HepG2 (cell line): ENCODE results near the gene NPBWR2. TPM values are rescaled to one million over a fixed set of nuclear protein-coding genes. Genes with fewer than 3 reads are reported as not detected.

Source experiments
- ATAC-seq: fragments of 200-7000 bp; cut with Tn5 transposase; 3 replicates; pipeline ENCODE4 v1.9.1; 2020; ENCODE audit warnings: mild to moderate bottlenecking, moderate library complexity
- BruUV-seq: library from RNA; stranded (reverse); fragments of 400-500 nt; replicated peaks from 2 replicates; lab custom pipeline; 2021; lab: Mats Ljungman, UMichigan
- CTCF ChIA-PET: fragments of 300-600 bp; formaldehyde crosslinking; extraction: SDS; loops from one replicate; lab custom pipeline; 2021; ENCODE audit warnings: low total read pairs, inconsistent platforms, low intra/inter-chr PET ratio; lab: Yijun Ruan, JAX
- POLR2A ChIA-PET: fragments of 350-600 bp; sonication (Branson Sonifier 250); formaldehyde crosslinking; loops from one replicate; lab custom pipeline; 2020; ENCODE audit warnings: antibody characterized with exemption, inconsistent platforms; lab: Yijun Ruan, JAX
- DNase-seq: peaks from one replicate; pipeline ENCODE4 v3.0.0-alpha.2; 2015; ENCODE audit warnings: low spot score
- FAIRE-seq: peaks from 3 replicates; lab custom pipeline; 2011; peaks lifted over from hg19 to GRCh38; lab: Jason Lieb, UNC
- H2AFZ ChIP-seq: one replicate; pipeline ENCODE4 v1.6.1; 2011; ENCODE audit warnings: low read length, inconsistent platforms
- H3K27ac ChIP-seq: fragments of 300-600 bp; 3 replicates; pipeline ENCODE4 v1.8.0; 2011; ENCODE audit warnings: mixed run types, mild to moderate bottlenecking, mixed read lengths, low read length, inconsistent platforms; ENCODE audit not compliant: insufficient read depth; ENCODE audit errors: extremely low read length
- H3K27me3 ChIP-seq, 2 experiments: fragments of 200-600 bp in 1 of 2; 2 replicates in 1 of 2; 3 replicates in 1 of 2; pipeline versions ENCODE4 v1.6.0 to v1.8.0; 2011; ENCODE audit warnings: low read length in 2 of 2, mild to moderate bottlenecking in 2 of 2, moderate library complexity in 2 of 2, inconsistent platforms in 1 of 2; ENCODE audit not compliant: insufficient read depth in 2 of 2, control insufficient read depth in 1 of 2
- H3K36me3 ChIP-seq, 2 experiments: fragments of 200-600 bp in 1 of 2; replicated peaks in 1 of 2; 2 replicates in 1 of 2; 3 replicates in 1 of 2; pipeline versions ENCODE4 v1.5.1 to v1.8.0; 2011; ENCODE audit warnings: low read length in 2 of 2, inconsistent platforms in 1 of 2; ENCODE audit not compliant: insufficient read depth in 2 of 2, control insufficient read depth in 1 of 2
- H3K4me1 ChIP-seq: 2 replicates; pipeline ENCODE4 v1.5.1; 2012; ENCODE audit warnings: low read length, inconsistent platforms; ENCODE audit not compliant: insufficient read depth
- H3K4me2 ChIP-seq: 2 replicates; pipeline ENCODE4 v1.6.0; 2011; ENCODE audit warnings: low read depth, low read length, inconsistent platforms
- H3K4me3 ChIP-seq, 3 experiments: fragments of 200-600 bp in 1 of 3; sonication (generic), shearing (Covaris generic) in 1 of 3; replicated peaks in 1 of 3; 2 replicates each; pipeline ENCODE4 v1.5.1; 2011 to 2016; ENCODE audit warnings: low read length in 3 of 3, inconsistent platforms in 2 of 3, low read depth in 2 of 3, mild to moderate bottlenecking in 2 of 3, control low read depth in 1 of 3, mixed read lengths in 1 of 3; ENCODE audit not compliant: insufficient read depth in 1 of 3
- H3K79me2 ChIP-seq: one replicate; pipeline ENCODE4 v1.6.1; 2011; ENCODE audit warnings: low read length, inconsistent platforms; ENCODE audit not compliant: insufficient read depth
- H3K9ac ChIP-seq: 2 replicates; pipeline ENCODE4 v1.6.0; 2011; ENCODE audit warnings: mild to moderate bottlenecking, low read depth, low read length, inconsistent platforms; ENCODE audit not compliant: insufficient read depth
- H3K9me3 ChIP-seq: 2 replicates; pipeline ENCODE4 v1.5.1; 2012; ENCODE audit warnings: mild to moderate bottlenecking, low read length
- H4K20me1 ChIP-seq: 2 replicates; pipeline ENCODE4 v1.6.0; 2011; ENCODE audit warnings: inconsistent platforms, mild to moderate bottlenecking, low read length, moderate library complexity; ENCODE audit not compliant: insufficient read depth
- MIXL1 ChIP-seq: IDR thresholded peaks from 2 replicates; pipeline ENCODE4 v1.6.1; 2016
- NPAS2 ChIP-seq: sonication (generic); formaldehyde crosslinking; IDR thresholded peaks from 2 replicates; pipeline ENCODE4 v1.8.0; 2022; ENCODE audit warnings: mild to moderate bottlenecking, missing genetic modification reagents, borderline replicate concordance
- TRIM24 ChIP-seq: sonication (generic); formaldehyde crosslinking; IDR thresholded peaks from 2 replicates; pipeline ENCODE4 v1.8.0; 2022; ENCODE audit warnings: mild to moderate bottlenecking, missing genetic modification reagents
- ZNF329 ChIP-seq: sonication (generic); formaldehyde crosslinking; IDR thresholded peaks from 2 replicates; pipeline ENCODE4 v1.9.0; 2021; ENCODE audit warnings: low read depth, mild to moderate bottlenecking, missing genetic modification reagents
- ZNF720 ChIP-seq: sonication (generic); formaldehyde crosslinking; IDR thresholded peaks from 2 replicates; pipeline ENCODE4 v1.4.0; 2020; ENCODE audit warnings: missing genetic modification reagents
- ZNF83 ChIP-seq: sonication (generic); formaldehyde crosslinking; IDR thresholded peaks from 2 replicates; pipeline ENCODE4 v1.4.0; 2020; ENCODE audit warnings: missing genetic modification reagents, mild to moderate bottlenecking, borderline replicate concordance
- WGBS: methylation state at CpG from one replicate; pipeline ENCODE4 v1.1.6; 2017; ENCODE audit warnings: low lambda C conversion rate; 5-methylcytosine and 5-hydroxymethylcytosine counted together
- in situ Hi-C: cut with HindIII; loops from 2 replicates; pipeline ENCODE4 v1.10.0; 2017; ENCODE audit warnings: low pct_unique_long_range_greater_than_20kb; ENCODE audit not compliant: extremely low pct_ligation_motif_present
- intact Hi-C: fragments of 100-400 bp; cut with micrococcal nuclease; formaldehyde crosslinking; loops from one replicate; pipeline ENCODE4 v1.10.0; 2022; ENCODE audit not compliant: unreplicated experiment
- polyA plus RNA-seq, 8 experiments: library from polyadenylated mRNA; depleted of rRNA in 3 of 8; stranded (reverse) in 7 of 8; unstranded in 1 of 8; fragments of >200 nt; fragmentation: Illumina TruSeq in 4 of 8; extraction: Trizol in 4 of 8; gene quantifications; 2 replicates each; pipeline versions ENCODE4 v1.2.1 to v1.2.3, GENCODE V29; 2011 to 2016; ENCODE audit warnings: low read depth in 4 of 8, missing spikeins in 1 of 8, mixed read lengths in 1 of 8; ENCODE audit not compliant: insufficient read depth in 1 of 8
- total RNA-seq, 5 experiments: library from RNA; depleted of rRNA; stranded (reverse); fragments of >200 nt; fragmentation: Illumina TruSeq; extraction: Trizol; gene quantifications; 2 replicates each; pipeline ENCODE4 v1.2.3, GENCODE V29; 2016; ENCODE audit warnings: low read depth in 1 of 5
- TF ChIP-seq, protein P1 (sequence below): fragments of 450-650 bp; IDR thresholded peaks from 2 replicates; pipeline ENCODE4 v1.6.1; 2016
- TF ChIP-seq, protein P2 (sequence below): sonication (generic); formaldehyde crosslinking; conservative IDR thresholded peaks from 2 replicates; pipeline ENCODE4 v1.4.0; 2020; ENCODE audit warnings: missing genetic modification reagents
- TF ChIP-seq, protein P3 (sequence below): sonication (generic); formaldehyde crosslinking; IDR thresholded peaks from 2 replicates; pipeline ENCODE4 v1.8.0; 2022; ENCODE audit warnings: mild to moderate bottlenecking, missing genetic modification reagents
- TF ChIP-seq, protein P4 (sequence below): sonication (generic); formaldehyde crosslinking; IDR thresholded peaks from 2 replicates; pipeline ENCODE4 v1.8.1; 2023; ENCODE audit warnings: mild to moderate bottlenecking, moderate library complexity, missing genetic modification reagents

Gene NPBWR2
- total and polyA plus RNA-seq, 2 of the 13 experiments (the other 11 are each of a cell fraction or from before 2014, with no cell fraction given), result not detected

DNA sequence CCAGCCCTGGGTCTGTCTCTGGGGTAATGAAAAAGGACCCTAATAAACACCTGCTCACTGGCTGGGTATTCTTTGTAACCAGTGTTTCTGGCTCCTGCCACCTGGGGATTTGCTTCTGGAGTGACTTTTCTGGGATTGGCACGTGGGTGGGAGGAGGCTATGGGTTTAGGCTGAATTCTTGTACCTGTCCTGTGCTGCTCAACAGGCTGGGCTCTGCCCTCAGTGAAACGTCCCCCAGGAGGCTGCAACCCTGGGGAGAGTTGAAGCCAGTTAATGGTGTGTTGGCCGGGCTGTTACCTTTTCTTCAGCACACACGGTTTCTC is 6.8 kb downstream of the NPBWR2 start:
- ATAC-seq, result no peak
- Histone ChIP-seq H3K9ac (no peak overlapping the region), H3K27ac (no peak overlapping the region), H3K4me1 (no peaks in the 10 kb centered on the region), H3K27me3 (peaks cover 39 to 71% of the 10 kb centered on the region in 2 experiments), H3K9me3 (no peaks in the 10 kb centered on the region), H3K4me3 (no peak overlapping the region), H2AFZ (no peak overlapping the region)
- POLR2A ChIA-PET, result no interaction called here
- CTCF ChIA-PET, result interaction anchor here (0.6 to 2.9 kb wide), 2 partner anchors 20 to 23 kb away, joined by 3 to 21 read pairs; no protein-coding TSS in a partner anchor
- intact Hi-C loops, result no loop called here
- no peak for TF ChIP-seq TRIM24 (CRISPR knock-in tag)
- TF ChIP-seq, protein P1, sequence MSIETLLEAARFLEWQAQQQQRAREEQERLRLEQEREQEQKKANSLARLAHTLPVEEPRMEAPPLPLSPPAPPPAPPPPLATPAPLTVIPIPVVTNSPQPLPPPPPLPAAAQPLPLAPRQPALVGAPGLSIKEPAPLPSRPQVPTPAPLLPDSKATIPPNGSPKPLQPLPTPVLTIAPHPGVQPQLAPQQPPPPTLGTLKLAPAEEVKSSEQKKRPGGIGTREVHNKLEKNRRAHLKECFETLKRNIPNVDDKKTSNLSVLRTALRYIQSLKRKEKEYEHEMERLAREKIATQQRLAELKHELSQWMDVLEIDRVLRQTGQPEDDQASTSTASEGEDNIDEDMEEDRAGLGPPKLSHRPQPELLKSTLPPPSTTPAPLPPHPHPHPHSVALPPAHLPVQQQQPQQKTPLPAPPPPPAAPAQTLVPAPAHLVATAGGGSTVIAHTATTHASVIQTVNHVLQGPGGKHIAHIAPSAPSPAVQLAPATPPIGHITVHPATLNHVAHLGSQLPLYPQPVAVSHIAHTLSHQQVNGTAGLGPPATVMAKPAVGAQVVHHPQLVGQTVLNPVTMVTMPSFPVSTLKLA, result peak; percentile 58; the same call in 1 of the 2 replicates
- TF ChIP-seq, all 625 proteins: peak for 1
- FAIRE-seq (no peak), DNase-seq (no peak)
- in situ Hi-C loops, result no loop called here
- H3K79me2 ChIP-seq, result no peaks in the 10 kb centered on the region
- BruUV-seq, result no TSS peak
- H4K20me1 ChIP-seq, result peaks cover 3% of the 10 kb centered on the region; the same call in 1 of the 2 replicates
- no peaks in the 10 kb centered on the region for H3K36me3 ChIP-seq
- 0% methylated on average over 4 of the region's 4 CpGs for WGBS
- no peak overlapping the region for H3K4me2 ChIP-seq

DNA sequence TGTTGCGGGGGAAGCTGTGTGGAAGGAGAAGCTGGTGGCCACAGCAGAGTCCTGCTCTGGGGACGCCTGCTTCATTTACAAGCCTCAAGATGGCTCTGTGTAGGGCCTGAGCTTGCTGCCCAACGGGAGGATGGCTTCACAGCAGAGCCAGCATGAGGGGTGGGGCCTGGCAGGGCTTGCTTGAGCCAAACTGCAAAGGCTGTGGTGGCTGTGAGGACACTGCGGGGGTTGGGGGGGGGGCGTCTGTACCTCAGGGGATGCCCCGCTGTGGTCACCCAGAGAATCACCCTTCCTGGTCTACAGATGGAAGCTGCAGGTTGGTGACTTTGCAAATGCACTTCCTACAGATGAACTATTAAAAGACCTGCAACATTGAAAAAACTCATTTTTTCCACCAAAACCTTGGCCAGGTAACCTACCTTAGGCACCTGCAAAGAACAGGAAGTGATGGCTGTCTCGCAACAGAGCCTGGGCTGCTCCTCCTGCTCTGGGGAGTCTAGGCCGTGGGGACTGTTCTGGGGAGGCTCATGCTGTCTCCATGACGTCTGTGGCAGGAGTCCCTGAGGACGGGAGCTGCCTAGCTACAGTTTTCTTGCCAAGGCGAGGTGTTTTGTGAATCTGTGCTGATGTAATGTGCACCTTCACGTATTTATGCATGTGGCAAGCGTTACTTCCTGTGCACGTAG is 7.3 kb downstream of the NPBWR2 start:
- Histone ChIP-seq H3K4me3 (no peak overlapping the region), H3K4me1 (no peaks in the 10 kb centered on the region), H3K79me2 (no peaks in the 10 kb centered on the region), H3K9ac (no peak overlapping the region), H2AFZ (no peak overlapping the region), H3K9me3 (no peaks in the 10 kb centered on the region), H3K36me3 (no peaks in the 10 kb centered on the region), H3K4me2 (no peak overlapping the region), H3K27me3 (peaks cover 39 to 69% of the 10 kb centered on the region in 2 experiments), H4K20me1 (peaks cover 3% of the 10 kb centered on the region; the same call in 1 of the 2 replicates), H3K27ac (no peak overlapping the region)
- ATAC-seq, result no peak
- intact Hi-C loops, result no loop called here
- CTCF ChIA-PET, result interaction anchor here (0.6 to 2.9 kb wide), 2 partner anchors 20 to 23 kb away, joined by 3 to 21 read pairs; no protein-coding TSS in a partner anchor
- POLR2A ChIA-PET, result no interaction called here
- BruUV-seq, result no TSS peak
- no peak for FAIRE-seq
- DNase-seq, result no peak
- in situ Hi-C loops, result no loop called here
- 30% methylated on average over 14 of the region's 14 CpGs for WGBS
- TF ChIP-seq NPAS2 (CRISPR knock-in tag) (no peak), MIXL1 (no peak), ZNF329 (CRISPR knock-in tag) (no peak), ZNF83 (CRISPR knock-in tag) (no peak), ZNF720 (CRISPR knock-in tag) (no peak)
- TF ChIP-seq, protein P2, sequence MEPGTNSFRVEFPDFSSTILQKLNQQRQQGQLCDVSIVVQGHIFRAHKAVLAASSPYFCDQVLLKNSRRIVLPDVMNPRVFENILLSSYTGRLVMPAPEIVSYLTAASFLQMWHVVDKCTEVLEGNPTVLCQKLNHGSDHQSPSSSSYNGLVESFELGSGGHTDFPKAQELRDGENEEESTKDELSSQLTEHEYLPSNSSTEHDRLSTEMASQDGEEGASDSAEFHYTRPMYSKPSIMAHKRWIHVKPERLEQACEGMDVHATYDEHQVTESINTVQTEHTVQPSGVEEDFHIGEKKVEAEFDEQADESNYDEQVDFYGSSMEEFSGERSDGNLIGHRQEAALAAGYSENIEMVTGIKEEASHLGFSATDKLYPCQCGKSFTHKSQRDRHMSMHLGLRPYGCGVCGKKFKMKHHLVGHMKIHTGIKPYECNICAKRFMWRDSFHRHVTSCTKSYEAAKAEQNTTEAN (CRISPR knock-in tag), result no peak
- TF ChIP-seq, protein P3, sequence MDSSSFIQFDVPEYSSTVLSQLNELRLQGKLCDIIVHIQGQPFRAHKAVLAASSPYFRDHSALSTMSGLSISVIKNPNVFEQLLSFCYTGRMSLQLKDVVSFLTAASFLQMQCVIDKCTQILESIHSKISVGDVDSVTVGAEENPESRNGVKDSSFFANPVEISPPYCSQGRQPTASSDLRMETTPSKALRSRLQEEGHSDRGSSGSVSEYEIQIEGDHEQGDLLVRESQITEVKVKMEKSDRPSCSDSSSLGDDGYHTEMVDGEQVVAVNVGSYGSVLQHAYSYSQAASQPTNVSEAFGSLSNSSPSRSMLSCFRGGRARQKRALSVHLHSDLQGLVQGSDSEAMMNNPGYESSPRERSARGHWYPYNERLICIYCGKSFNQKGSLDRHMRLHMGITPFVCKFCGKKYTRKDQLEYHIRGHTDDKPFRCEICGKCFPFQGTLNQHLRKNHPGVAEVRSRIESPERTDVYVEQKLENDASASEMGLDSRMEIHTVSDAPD (CRISPR knock-in tag), result no peak
- TF ChIP-seq, protein P4, sequence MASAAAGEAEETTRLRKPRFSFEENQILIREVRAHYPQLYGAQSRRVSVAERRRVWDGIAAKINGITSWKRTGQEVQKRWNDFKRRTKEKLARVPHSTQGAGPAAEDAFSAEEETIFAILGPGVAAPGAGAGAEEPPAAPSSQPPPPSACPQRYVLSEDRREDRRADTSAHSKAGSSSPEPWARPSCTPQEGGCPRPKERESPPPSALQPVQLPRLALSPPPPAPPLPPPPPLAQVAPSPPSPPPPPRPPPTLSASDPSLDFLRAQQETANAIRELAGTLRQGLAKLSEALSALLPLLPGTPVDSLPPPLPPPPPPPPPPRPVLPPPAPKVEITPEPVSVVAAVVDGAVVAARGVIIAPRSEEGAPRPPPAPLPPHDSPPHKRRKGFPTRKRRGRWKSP, result no peak
